GM18868 (cell line): ENCODE data around the gene TMOD2.
A peak's percentile ranks its signal among the peaks of the same experiment; 100 is the strongest.

Experiments used
- ATAC-seq: cut with Tn5 transposase; IDR thresholded peaks from one replicate; pipeline ENCODE4 v1.9.1; 2021; ENCODE audit warnings: mild to moderate bottlenecking, moderate library complexity; ENCODE audit not compliant: unreplicated experiment

The TMOD2 gene

GRCh38 chr15:51812598-51812997, 61.2 kb downstream of the TMOD2 start:
- no peak for ATAC-seq

GRCh38 chr15:51814606-51815005, 63.2 kb downstream of the TMOD2 start:
- ATAC-seq = no peak

GRCh38 chr15:51816611-51817010, 65.2 kb downstream of the TMOD2 start:
- ATAC-seq = no peak

GRCh38 chr15:51818150-51818549, 66.8 kb downstream of the TMOD2 start:
- ATAC-seq = no peak

- no peak for ATAC-seq
These were observed 74.3 kb downstream of the TMOD2 start for GRCh38 chr15:51825698-51826097.

- ATAC-seq = no peak
These were observed 77.4 kb downstream of the TMOD2 start for GRCh38 chr15:51828621-51829375.

- peak; percentile 84 for ATAC-seq
These were observed 78.2 kb downstream of the TMOD2 start, which contains the start of gene TMOD3 for GRCh38 chr15:51829376-51830275. Gene TMOD3, plus strand, starts transcription at chr15:51829653. Its CDS starts 33,232 bp downstream, at chr15:51862885.

- ATAC-seq = no peak
These were observed 78.9 kb downstream of the TMOD2 start for GRCh38 chr15:51830276-51830806.

GRCh38 chr15:51833772-51834171, 82.4 kb downstream of the TMOD2 start:
- ATAC-seq = no peak

- ATAC-seq = peak; percentile 64
These were observed 86.4 kb downstream of the TMOD2 start for GRCh38 chr15:51837792-51838251.

- no peak for ATAC-seq
These were observed 86.9 kb downstream of the TMOD2 start for GRCh38 chr15:51838270-51838669.

- ATAC-seq = no peak
These were observed 89.3 kb downstream of the TMOD2 start for GRCh38 chr15:51840692-51841091.

- no peak for ATAC-seq
These were observed 90.1 kb downstream of the TMOD2 start for GRCh38 chr15:51841406-51842040.

GRCh38 chr15:51842265-51842664, 90.9 kb downstream of the TMOD2 start:
- no peak for ATAC-seq

GRCh38 chr15:51842852-51843737, 91.7 kb downstream of the TMOD2 start:
- peak; percentile 47 for ATAC-seq

GRCh38 chr15:51844747-51845426, 93.5 kb downstream of the TMOD2 start:
- ATAC-seq = no peak

GRCh38 chr15:51846066-51846462, 94.7 kb downstream of the TMOD2 start:
- no peak for ATAC-seq

GRCh38 chr15:51846463-51847230, 95.2 kb downstream of the TMOD2 start:
- ATAC-seq = no peak

- ATAC-seq = no peak
These were observed 97.4 kb downstream of the TMOD2 start for GRCh38 chr15:51848811-51849210.
